A549 treated with DMSO at 1 μM for 4 hours (cell line): Measurements from ENCODE around the gene TMX1. TPM values are rescaled to one million over a fixed set of nuclear protein-coding genes. Genes with fewer than 3 reads are reported as not detected.

ENCODE experiments used
- total RNA-seq: library from RNA; stranded (reverse); fragments of 200-300 nt; extraction: Qiagen RNA extraction; gene quantifications from 5 replicates; pipeline ENCODE4 v1.2.3, GENCODE V29; 2022; ENCODE audit warnings: low read depth

Gene TMX1, protein sequence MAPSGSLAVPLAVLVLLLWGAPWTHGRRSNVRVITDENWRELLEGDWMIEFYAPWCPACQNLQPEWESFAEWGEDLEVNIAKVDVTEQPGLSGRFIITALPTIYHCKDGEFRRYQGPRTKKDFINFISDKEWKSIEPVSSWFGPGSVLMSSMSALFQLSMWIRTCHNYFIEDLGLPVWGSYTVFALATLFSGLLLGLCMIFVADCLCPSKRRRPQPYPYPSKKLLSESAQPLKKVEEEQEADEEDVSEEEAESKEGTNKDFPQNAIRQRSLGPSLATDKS
- 35.3 to 57.7 TPM (median 45.3 TPM) in 5 replicates for total RNA-seq

DNA sequence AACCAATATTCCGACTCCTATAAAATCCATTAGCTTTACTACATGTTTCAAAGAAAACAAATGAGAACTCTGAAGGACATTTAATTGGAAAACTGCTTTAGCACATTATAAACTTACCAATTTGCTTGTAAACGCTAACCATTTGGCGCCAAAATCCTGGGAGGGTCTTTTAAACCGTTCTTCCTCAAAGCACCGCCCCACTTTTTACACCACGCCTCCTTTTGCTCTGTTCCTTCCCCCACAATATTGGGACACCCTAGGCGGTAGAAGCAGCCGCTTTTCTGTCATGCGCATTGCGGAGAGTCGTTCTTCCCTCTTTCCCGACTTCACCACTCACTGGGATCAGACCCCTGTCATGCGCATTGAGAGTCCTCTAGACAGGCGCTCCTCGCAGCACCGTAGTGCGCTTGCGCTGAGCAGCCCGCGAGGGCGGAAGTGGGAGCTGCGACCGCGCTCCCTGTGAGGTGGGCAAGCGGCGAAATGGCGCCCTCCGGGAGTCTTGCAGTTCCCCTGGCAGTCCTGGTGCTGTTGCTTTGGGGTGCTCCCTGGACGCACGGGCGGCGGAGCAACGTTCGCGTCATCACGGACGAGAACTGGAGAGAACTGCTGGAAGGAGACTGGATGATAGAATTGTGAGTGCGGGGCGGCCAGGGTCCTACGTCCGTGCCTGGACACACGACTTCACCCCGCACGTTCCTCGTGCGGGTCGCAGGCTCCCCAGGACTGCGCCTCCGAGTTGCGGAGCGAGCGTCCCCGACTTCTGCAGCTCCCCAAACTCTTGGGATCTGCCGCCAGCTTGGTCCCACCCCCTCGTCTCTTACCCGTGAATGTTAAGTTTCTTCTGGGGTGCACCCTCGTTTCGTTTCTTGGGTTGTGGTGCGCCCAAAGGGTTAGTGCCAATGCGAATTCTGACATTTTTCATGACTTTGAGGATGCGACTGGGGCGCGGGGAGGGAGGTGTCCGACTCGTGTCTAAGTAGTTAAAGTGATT lies at the start of gene TMX1:
Gene TMX1, plus strand, starts transcription at position 435 of the 991 bp plus-strand sequence. Its CDS starts 46 bp downstream, at position 481.

Other genes starting within 250 kb of the TMX1 start
- gene TRIM9, start 145.1 kb upstream of the TMX1 start, total RNA-seq = 8.9 to 10.8 TPM (median 10.1 TPM) in 5 replicates